H4 (cell line): Measurements from ENCODE around the gene TTC29. TPM values are rescaled to one million over a fixed set of nuclear protein-coding genes. Genes with fewer than 3 reads are reported as not detected.
"Not testable (repeated sequence)": the region's sequence is repeated elsewhere in the genome, so short reads cannot be mapped to it uniquely, and the experiment has no call there.

Experiments
- DNase-seq: peaks from one replicate; pipeline ENCODE4 v3.0.0-alpha.2; 2015; ENCODE audit warnings: low spot score
- total RNA-seq: library from RNA; depleted of rRNA; stranded (reverse); fragments of >200 nt; shearing (Covaris generic); gene quantifications from 2 replicates; pipeline ENCODE4 v1.2.3, GENCODE V29; 2014

The TTC29 gene
- total RNA-seq, 1 experiment from 2014 or later = not detected

DNA sequence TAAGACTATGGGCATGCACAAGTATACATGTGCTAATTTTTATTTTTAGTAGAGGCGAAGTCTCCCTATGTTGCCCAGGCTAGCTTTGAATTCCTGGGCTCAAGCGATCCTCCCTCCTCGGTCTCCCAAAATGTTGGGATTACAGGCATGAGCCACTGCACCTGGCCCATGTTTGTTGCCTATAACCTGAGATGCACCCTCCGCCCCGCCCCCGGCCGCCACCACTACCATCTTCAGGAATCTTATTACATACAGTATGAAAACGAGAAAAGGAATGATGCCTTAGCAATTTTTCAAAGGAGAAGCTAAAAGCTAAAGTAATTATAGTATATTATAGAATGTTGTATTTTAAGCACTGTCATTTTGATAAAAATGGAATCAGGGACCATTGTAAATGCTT, 245.8 kb downstream of the TTC29 start:
- DNase-seq = no peak

DNA sequence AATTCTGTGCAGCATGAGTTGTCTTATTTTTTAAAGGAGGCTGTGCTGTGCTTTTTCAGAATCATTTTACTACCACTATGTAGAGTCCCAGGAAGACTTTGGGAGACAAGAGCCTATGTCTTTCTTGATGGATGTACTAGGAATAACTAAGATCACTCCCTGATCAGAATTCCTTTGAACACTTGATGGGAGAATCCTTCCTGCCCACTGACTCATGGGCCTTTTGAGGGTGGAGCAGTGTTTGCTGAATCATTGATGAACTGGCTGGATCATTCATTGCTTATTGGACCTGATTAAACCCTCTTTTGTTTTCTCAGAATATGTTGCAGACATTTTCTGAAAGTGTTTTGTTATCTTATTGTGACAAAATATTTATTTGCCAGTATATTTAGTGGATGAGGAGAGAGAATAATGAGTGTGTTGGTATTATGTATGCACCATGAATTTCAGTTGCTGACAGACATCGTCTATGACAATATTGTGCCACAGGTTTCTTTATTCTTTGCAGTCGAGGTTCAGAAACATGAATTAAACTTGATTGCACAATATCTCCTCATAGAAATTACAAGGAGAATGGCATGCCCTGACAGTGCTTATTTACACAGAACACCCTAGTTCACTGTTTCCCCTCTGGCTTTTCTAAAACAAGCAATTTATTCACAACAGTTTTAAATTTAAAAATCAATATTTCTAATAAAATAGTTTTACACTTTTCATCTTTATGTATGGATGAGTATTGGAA, 270.7 kb downstream of the TTC29 start:
- DNase-seq = no peak

DNA sequence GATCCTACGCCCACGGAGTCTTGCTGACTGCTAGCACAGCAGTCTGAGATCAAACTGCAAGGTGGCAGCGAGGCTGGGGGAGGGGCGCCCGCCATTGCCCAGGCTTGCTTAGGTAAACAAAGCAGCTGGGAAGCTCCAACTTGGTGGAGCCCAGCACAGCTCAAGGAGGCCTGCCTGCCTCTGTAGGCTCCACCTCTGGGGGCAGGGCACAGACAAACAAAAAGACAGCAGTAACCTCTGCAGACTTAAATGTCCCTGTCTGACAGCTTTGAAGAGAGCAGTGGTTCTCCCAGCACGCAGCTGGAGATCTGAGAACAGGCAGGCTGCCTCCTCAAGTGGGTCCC, 281.7 kb downstream of the TTC29 start:
- not testable (repeated sequence) for DNase-seq

DNA sequence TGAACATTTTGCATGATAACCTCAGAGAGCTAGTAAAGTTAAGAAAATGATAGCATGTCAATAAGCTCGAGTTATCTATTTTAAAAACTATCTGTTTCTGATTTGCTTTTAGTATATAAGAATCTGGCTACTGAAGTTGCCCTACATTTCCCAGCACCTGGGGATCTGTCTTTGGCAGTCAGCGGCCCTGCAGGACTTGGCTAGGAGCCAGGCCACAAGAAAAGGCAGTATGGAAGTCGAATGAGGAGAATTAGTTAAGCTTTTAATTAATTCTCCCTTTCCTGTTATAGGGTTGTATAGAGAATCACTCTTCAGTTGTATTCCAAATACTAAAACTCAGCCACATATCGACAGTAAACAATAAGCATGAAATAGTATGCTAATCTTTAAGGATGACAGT, 284.3 kb downstream of the TTC29 start:
- DNase-seq = no peak
